Epithelial cell of esophagus (primary cell): ENCODE results near the gene RPS3.
"Not testable (repeated sequence)": the region's sequence is repeated elsewhere in the genome, so short reads cannot be mapped to it uniquely, and the experiment has no call there.

ENCODE experiments used
- DNase-seq: peaks from one replicate; pipeline ENCODE4 v3.0.0; 2010; ENCODE audit warnings: low read depth
- H3K4me3 ChIP-seq: 2 replicates; pipeline ENCODE4 v1.5.1; 2011; ENCODE audit warnings: mild to moderate bottlenecking, low read length, control low read depth
- CTCF ChIP-seq: IDR thresholded peaks from 2 replicates; pipeline ENCODE4 v1.5.1; 2011; ENCODE audit warnings: low read depth, mild to moderate bottlenecking, low read length, control low read depth, inconsistent platforms; ENCODE audit not compliant: insufficient read depth; ENCODE audit errors: missing control alignments

The RPS3 gene

GRCh38 chr11:75352588-75353206 lies 46.6 kb upstream of the RPS3 start:
- TF ChIP-seq CTCF: no peak
- no peak overlapping the region for H3K4me3 ChIP-seq
- DNase-seq: no peak

- no peak for DNase-seq
- H3K4me3 ChIP-seq: no peak overlapping the region
- TF ChIP-seq CTCF: no peak
These were observed 44.3 kb upstream of the RPS3 start for GRCh38 chr11:75355051-75355450.

DNA sequence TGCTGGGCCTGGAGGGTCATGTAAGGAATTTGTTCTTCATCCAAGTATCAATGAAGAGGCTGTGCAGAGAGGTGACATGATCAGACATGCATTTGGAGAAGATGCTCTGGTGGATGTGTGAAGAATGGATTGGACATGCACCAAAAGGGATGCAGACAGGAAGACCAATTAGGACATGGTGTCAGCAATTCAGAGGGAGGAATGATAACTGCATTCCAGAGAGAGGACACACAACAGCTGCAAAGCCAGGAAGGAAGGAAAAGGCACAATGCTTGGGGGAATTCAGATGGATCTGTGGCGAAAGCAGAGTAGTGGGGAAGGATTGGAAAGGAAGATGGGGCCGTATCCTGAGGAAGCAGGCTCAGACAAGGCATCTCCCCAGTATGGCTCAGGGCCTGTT lies 42.7 kb upstream of the RPS3 start:
- no peak overlapping the region for H3K4me3 ChIP-seq
- DNase-seq: no peak
- no peak for TF ChIP-seq CTCF

GRCh38 chr11:75362285-75362684 lies 37.0 kb upstream of the RPS3 start:
- not testable (repeated sequence) for H3K4me3 ChIP-seq, DNase-seq

DNA sequence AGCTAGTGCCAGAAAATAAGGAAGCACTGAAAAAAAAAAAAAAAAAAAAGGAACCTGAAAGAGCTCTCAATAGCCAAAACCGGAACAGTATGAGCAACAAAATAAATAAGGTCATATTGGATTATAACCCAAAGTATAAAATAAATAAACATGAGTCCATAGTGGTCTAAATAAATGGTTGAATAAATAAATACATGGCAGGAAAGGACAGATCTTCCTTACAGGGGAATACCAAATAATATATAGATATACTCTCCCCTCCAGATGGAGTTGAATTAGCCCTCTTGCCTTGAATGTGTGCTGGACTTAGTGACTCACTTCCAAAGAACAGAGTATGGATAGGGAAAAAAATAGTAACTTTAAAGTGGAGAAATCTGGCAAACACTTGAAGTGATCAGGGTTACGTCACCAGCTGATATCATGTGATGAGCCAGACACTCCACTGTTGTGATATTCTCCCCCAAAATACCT lies 33.6 kb upstream of the RPS3 start:
- H3K4me3 ChIP-seq: no peak overlapping the region
- TF ChIP-seq CTCF: no peak
- DNase-seq: no peak

DNA sequence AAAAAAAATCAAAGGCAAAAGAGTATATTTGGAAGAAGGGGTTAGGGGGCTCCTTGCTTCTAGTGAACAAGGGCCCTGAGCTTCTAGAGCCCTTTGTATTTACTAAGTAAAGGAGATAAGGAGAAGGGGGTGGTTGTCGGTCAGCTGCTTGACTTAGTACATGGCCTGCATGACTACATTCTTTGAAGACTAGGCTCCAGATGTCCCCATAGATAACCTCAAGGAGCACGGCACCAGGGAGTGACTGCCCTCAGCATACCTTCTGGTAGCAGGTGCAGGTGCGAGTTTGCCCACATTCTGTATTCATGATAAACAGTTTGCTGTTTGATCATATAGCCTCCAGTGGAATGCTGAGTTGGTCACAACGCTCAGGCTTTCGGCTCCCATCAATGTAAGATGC lies 32.5 kb upstream of the RPS3 start:
- not testable (repeated sequence) for DNase-seq, H3K4me3 ChIP-seq

- H3K4me3 ChIP-seq: no peak overlapping the region
- no peak for DNase-seq
- no peak for TF ChIP-seq CTCF
These were observed 29.6 kb upstream of the RPS3 start for GRCh38 chr11:75369560-75370255.

DNA sequence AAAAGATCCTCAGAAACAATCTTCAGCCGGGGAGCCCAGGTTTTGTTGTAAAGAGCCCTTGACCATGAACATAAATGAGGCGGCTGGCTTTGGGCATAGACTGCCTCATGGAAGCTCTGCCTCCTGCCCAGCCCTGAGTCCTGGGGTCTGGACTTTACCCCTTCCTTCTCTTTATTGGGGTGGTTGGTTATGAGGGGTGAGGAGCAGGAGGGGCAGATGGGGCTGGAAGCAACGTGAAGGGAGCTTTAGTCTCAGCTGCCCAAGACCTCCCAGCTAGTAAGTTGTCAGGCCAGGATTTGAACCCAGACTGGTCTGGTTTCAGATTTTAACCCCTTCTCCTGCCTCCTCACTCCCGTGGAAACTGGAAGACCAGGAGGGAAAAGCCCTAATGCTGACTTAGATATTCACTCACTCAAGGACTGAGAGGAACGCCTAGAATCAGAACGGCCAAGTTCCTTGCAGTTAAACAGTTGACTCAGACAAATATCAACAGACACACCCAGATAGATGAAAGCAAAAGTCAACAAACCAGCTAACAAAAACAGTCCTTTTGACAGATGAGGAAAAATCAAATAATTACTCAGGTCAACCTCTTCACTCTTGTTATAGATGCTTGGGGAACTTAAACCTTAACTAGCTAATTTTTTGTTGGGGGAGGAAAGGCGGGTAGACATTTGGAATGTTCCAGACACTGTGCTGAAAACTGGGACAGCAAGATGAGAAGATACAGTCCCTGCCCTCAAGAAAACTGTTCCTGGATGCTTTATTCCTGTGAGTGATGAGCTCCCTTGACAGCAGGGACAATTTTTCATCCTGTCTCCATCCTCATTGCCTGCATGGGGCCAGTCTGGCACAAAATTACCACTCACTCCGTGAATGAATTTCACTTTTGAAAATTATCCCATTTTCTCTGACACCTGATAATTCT lies 27.1 kb upstream of the RPS3 start:
- no peak for TF ChIP-seq CTCF
- DNase-seq: peak; percentile 86
- H3K4me3 ChIP-seq: no peak overlapping the region
